Karpas-422 (cell line): ENCODE results near the gene RNF167. TPM values are rescaled to one million over a fixed set of nuclear protein-coding genes. Genes with fewer than 3 reads are reported as not detected.
A peak's percentile ranks its signal among the peaks of the same experiment; 100 is the strongest.
"Not testable (repeated sequence)": the region's sequence is repeated elsewhere in the genome, so short reads cannot be mapped to it uniquely, and the experiment has no call there.

ENCODE experiments used
- DNase-seq: peaks from one replicate; pipeline ENCODE4 v3.0.0-alpha.2; 2015
- H2AFZ ChIP-seq: fragments of 200-600 bp; sonication (generic); 2 replicates; pipeline ENCODE4 v1.6.1; 2014; ENCODE audit warnings: antibody characterized with exemption, low read length, mixed read lengths
- H3K27ac ChIP-seq: fragments of 200-600 bp; sonication (generic); 2 replicates; pipeline ENCODE4 v1.5.1; 2014; ENCODE audit warnings: mild to moderate bottlenecking, low read length, moderate library complexity
- H3K27me3 ChIP-seq: fragments of 200-600 bp; sonication (generic); 2 replicates; pipeline ENCODE4 v1.6.1; 2014; ENCODE audit warnings: low read length, mixed read lengths
- H3K36me3 ChIP-seq: fragments of 200-600 bp; sonication (generic); 2 replicates; pipeline ENCODE4 v1.6.1; 2014; ENCODE audit warnings: low read length, mixed read lengths; ENCODE audit not compliant: insufficient read depth
- H3K4me1 ChIP-seq: fragments of 200-600 bp; sonication (generic); 2 replicates; pipeline ENCODE4 v1.6.1; 2014; ENCODE audit warnings: mild to moderate bottlenecking, low read length, mixed read lengths
- H3K4me2 ChIP-seq: fragments of 200-600 bp; sonication (generic); 2 replicates; pipeline ENCODE4 v1.6.1; 2014; ENCODE audit warnings: low read length, low read depth, mild to moderate bottlenecking; ENCODE audit not compliant: poor library complexity, severe bottlenecking
- H3K4me3 ChIP-seq: fragments of 200-600 bp; sonication (generic); 2 replicates; pipeline ENCODE4 v1.5.1; 2014; ENCODE audit warnings: mild to moderate bottlenecking, antibody characterized with exemption, low read length, mixed read lengths
- H3K79me2 ChIP-seq: fragments of 200-600 bp; sonication (generic); 2 replicates; pipeline ENCODE4 v1.6.1; 2014; ENCODE audit warnings: mild to moderate bottlenecking, low read length, mixed read lengths
- H3K9ac ChIP-seq: fragments of 200-600 bp; sonication (generic); 2 replicates; pipeline ENCODE4 v1.6.0; 2014; ENCODE audit warnings: low read length
- H3K9me2 ChIP-seq: fragments of 200-600 bp; sonication (generic), shearing (Covaris generic); replicated peaks from 2 replicates; pipeline ENCODE4 v1.6.0; 2014; ENCODE audit warnings: mild to moderate bottlenecking, low read length, moderate library complexity; ENCODE audit not compliant: insufficient read depth
- H3K9me3 ChIP-seq: fragments of 300-700, 200-600 bp; sonication (generic); 2 replicates; pipeline ENCODE4 v1.6.1; 2014; ENCODE audit warnings: low read length, mixed read lengths
- H4K20me1 ChIP-seq: fragments of 200-600 bp; sonication (generic); 2 replicates; pipeline ENCODE4 v1.6.1; 2014; ENCODE audit warnings: mild to moderate bottlenecking, antibody characterized with exemption, low read length, low read depth; ENCODE audit not compliant: insufficient read depth
- total RNA-seq: library from RNA; depleted of rRNA; stranded (reverse); fragments of >200 nt; shearing (Covaris generic); gene quantifications from 2 replicates; pipeline ENCODE4 v1.2.3, GENCODE V29; 2014; ENCODE audit warnings: low replicate concordance

Gene RNF167
- total RNA-seq, 1 experiment from 2014 or later, result 50.5 TPM

GRCh38 chr17:4908711-4909496 is 31.2 kb upstream of the RNF167 start:
- Histone ChIP-seq H3K9me2 (no peaks in the 10 kb centered on the region), H3K27ac (no peak overlapping the region), H3K4me2 (no peak overlapping the region), H3K9ac (no peak overlapping the region), H3K36me3 (no peaks in the 10 kb centered on the region), H3K9me3 (no peaks in the 10 kb centered on the region), H4K20me1 (no peaks in the 10 kb centered on the region), H3K4me1 (0 out of 2 replicates have a peak, but pooled peaks cover 2% of the 10 kb centered on the region), H2AFZ (no peak overlapping the region), H3K79me2 (no peaks in the 10 kb centered on the region), H3K27me3 (no peaks in the 10 kb centered on the region), H3K4me3 (no peak overlapping the region)
- DNase-seq, result peak; percentile 88

GRCh38 chr17:4913994-4914393 is 26.1 kb upstream of the RNF167 start:
- DNase-seq, result no peak
- H3K9me2 ChIP-seq, result no peaks in the 10 kb centered on the region
- H3K27me3 ChIP-seq, result no peaks in the 10 kb centered on the region
- no peaks in the 10 kb centered on the region for H3K79me2 ChIP-seq
- no peaks in the 10 kb centered on the region for H3K36me3 ChIP-seq
- H3K9me3 ChIP-seq, result no peaks in the 10 kb centered on the region
- no peak overlapping the region for H3K4me2 ChIP-seq
- 0 out of 2 replicates have a peak, but pooled peaks cover under 1% of the 10 kb centered on the region for H3K4me1 ChIP-seq
- no peak overlapping the region for H2AFZ ChIP-seq
- H3K9ac ChIP-seq, result no peak overlapping the region
- no peak overlapping the region for H3K4me3 ChIP-seq
- no peak overlapping the region for H3K27ac ChIP-seq
- H4K20me1 ChIP-seq, result no peaks in the 10 kb centered on the region

GRCh38 chr17:4914551-4914950 is 25.5 kb upstream of the RNF167 start:
- H3K4me2 ChIP-seq, H4K20me1 ChIP-seq, H3K9ac ChIP-seq, H3K36me3 ChIP-seq, DNase-seq, H3K27ac ChIP-seq, H3K27me3 ChIP-seq, H3K4me3 ChIP-seq, H3K9me3 ChIP-seq, H3K4me1 ChIP-seq, H3K79me2 ChIP-seq, H2AFZ ChIP-seq, H3K9me2 ChIP-seq: not testable (repeated sequence)

GRCh38 chr17:4919511-4920047 is 20.5 kb upstream of the RNF167 start:
- Histone ChIP-seq H3K9me3 (no peaks in the 10 kb centered on the region), H4K20me1 (no peaks in the 10 kb centered on the region), H3K9ac (no peak overlapping the region), H3K27me3 (no peaks in the 10 kb centered on the region), H3K27ac (no peak overlapping the region), H3K4me1 (no peaks in the 10 kb centered on the region), H3K36me3 (no peaks in the 10 kb centered on the region), H3K4me3 (no peak overlapping the region), H3K79me2 (no peaks in the 10 kb centered on the region), H3K9me2 (no peaks in the 10 kb centered on the region), H3K4me2 (no peak overlapping the region), H2AFZ (no peak overlapping the region)
- no peak for DNase-seq

- H3K79me2 ChIP-seq, result no peaks in the 10 kb centered on the region
Observed at GRCh38 chr17:4920351-4921048, 19.6 kb upstream of the RNF167 start.

GRCh38 chr17:4921320-4921719 is 18.7 kb upstream of the RNF167 start:
- Histone ChIP-seq H3K79me2 (no peaks in the 10 kb centered on the region), H4K20me1 (no peaks in the 10 kb centered on the region), H3K4me1 (no peaks in the 10 kb centered on the region), H3K4me2 (no peak overlapping the region), H3K9me2 (no peaks in the 10 kb centered on the region), H2AFZ (no peak overlapping the region), H3K36me3 (no peaks in the 10 kb centered on the region), H3K27me3 (no peaks in the 10 kb centered on the region), H3K9ac (no peak overlapping the region), H3K9me3 (no peaks in the 10 kb centered on the region), H3K4me3 (no peak overlapping the region), H3K27ac (no peak overlapping the region)
- DNase-seq, result no peak

More at GRCh38 chr17:4920351-4921048, 19.6 kb upstream of the RNF167 start:
- Histone ChIP-seq H3K4me2 (no peak overlapping the region), H3K9ac (no peak overlapping the region), H3K9me3 (no peaks in the 10 kb centered on the region), H3K36me3 (no peaks in the 10 kb centered on the region), H3K27ac (no peak overlapping the region), H3K27me3 (no peaks in the 10 kb centered on the region), H2AFZ (no peak overlapping the region), H3K4me1 (no peaks in the 10 kb centered on the region), H3K4me3 (no peak overlapping the region), H4K20me1 (no peaks in the 10 kb centered on the region), H3K9me2 (no peaks in the 10 kb centered on the region)
- no peak for DNase-seq

GRCh38 chr17:4926577-4927335 is 13.3 kb upstream of the RNF167 start:
- H2AFZ ChIP-seq, DNase-seq, H3K27me3 ChIP-seq: not testable (repeated sequence)

GRCh38 chr17:4928881-4929280 is 11.2 kb upstream of the RNF167 start:
- H2AFZ ChIP-seq, result no peak overlapping the region
- no peaks in the 10 kb centered on the region for H3K9me2 ChIP-seq
- H3K27ac ChIP-seq, result no peak overlapping the region
- H3K27me3 ChIP-seq, result no peaks in the 10 kb centered on the region
- H3K4me2 ChIP-seq, result no peak overlapping the region
- no peaks in the 10 kb centered on the region for H3K4me1 ChIP-seq
- H3K9me3 ChIP-seq, result no peaks in the 10 kb centered on the region
- H3K9ac ChIP-seq, result no peak overlapping the region
- no peak for DNase-seq
- H3K79me2 ChIP-seq, result no peaks in the 10 kb centered on the region
- no peak overlapping the region for H3K4me3 ChIP-seq
- no peaks in the 10 kb centered on the region for H4K20me1 ChIP-seq
- no peaks in the 10 kb centered on the region for H3K36me3 ChIP-seq

More at GRCh38 chr17:4926577-4927335, 13.3 kb upstream of the RNF167 start:
- H3K27ac ChIP-seq, H3K9ac ChIP-seq, H3K9me2 ChIP-seq, H4K20me1 ChIP-seq, H3K4me3 ChIP-seq, H3K9me3 ChIP-seq, H3K36me3 ChIP-seq, H3K79me2 ChIP-seq, H3K4me1 ChIP-seq, H3K4me2 ChIP-seq: not testable (repeated sequence)
